Stimulated activated CD8-positive, alpha-beta memory T cell treated with anti-CD3 and anti-CD28 coated beads, Interleukin-7, amount 100 ng/mL, for 24 hours (primary cell): Measurements from ENCODE around the gene DCAF4L1.

Experiments used
- DNase-seq: peaks from one replicate; pipeline ENCODE4 v3.0.0-alpha.2; 2020; ENCODE audit warnings: low read depth

Gene DCAF4L1

GRCh38 chr4:41981456-41981855, at the start of gene DCAF4L1:
DCAF4L1 (plus strand) TSS chr4:41981756; CDS start chr4:41981793, 37 bp downstream.
- DNase-seq, result no peak

GRCh38 chr4:41932988-41933387, 48.6 kb upstream of the DCAF4L1 start:
- DNase-seq, result no peak

GRCh38 chr4:41933997-41934503, 47.5 kb upstream of the DCAF4L1 start:
- DNase-seq, result no peak

- DNase-seq, result no peak
These were observed 47.0 kb upstream of the DCAF4L1 start for GRCh38 chr4:41934514-41934900.

- DNase-seq, result peak; percentile 45
These were observed 46.5 kb upstream of the DCAF4L1 start, which contains the start of gene TMEM33 for GRCh38 chr4:41934901-41935651. TMEM33 (plus strand) TSS chr4:41935429; CDS start chr4:41935485, 56 bp downstream.

- peak; percentile 12 for DNase-seq
These were observed 45.9 kb upstream of the DCAF4L1 start for GRCh38 chr4:41935652-41936021.

- DNase-seq, result no peak
These were observed 42.4 kb upstream of the DCAF4L1 start for GRCh38 chr4:41939016-41939626.

- no peak for DNase-seq
These were observed 40.7 kb upstream of the DCAF4L1 start for GRCh38 chr4:41940834-41941233.

GRCh38 chr4:41943506-41943905, 38.0 kb upstream of the DCAF4L1 start:
- no peak for DNase-seq

- no peak for DNase-seq
These were observed 37.5 kb upstream of the DCAF4L1 start for GRCh38 chr4:41944089-41944488.

GRCh38 chr4:41949531-41949930, 32.0 kb upstream of the DCAF4L1 start:
- no peak for DNase-seq

- DNase-seq, result no peak
These were observed 23.9 kb upstream of the DCAF4L1 start for GRCh38 chr4:41957634-41958033.

GRCh38 chr4:41963105-41963504, 18.5 kb upstream of the DCAF4L1 start:
- DNase-seq, result no peak

- no peak for DNase-seq
These were observed 17.2 kb upstream of the DCAF4L1 start for GRCh38 chr4:41964401-41964800.

- DNase-seq, result no peak
These were observed 14.2 kb upstream of the DCAF4L1 start for GRCh38 chr4:41967392-41967791.

- DNase-seq, result no peak
These were observed 11.9 kb upstream of the DCAF4L1 start for GRCh38 chr4:41969671-41970070.

GRCh38 chr4:41975341-41975740, 6.2 kb upstream of the DCAF4L1 start:
- no peak for DNase-seq

- no peak for DNase-seq
These were observed 4.6 kb upstream of the DCAF4L1 start for GRCh38 chr4:41976775-41977516.

GRCh38 chr4:41977709-41978108, 3.8 kb upstream of the DCAF4L1 start:
- DNase-seq, result no peak

GRCh38 chr4:41982716-41983115, 1.2 kb downstream of the DCAF4L1 start:
- DNase-seq, result no peak

GRCh38 chr4:41985151-41985550, 3.6 kb downstream of the DCAF4L1 start:
- DNase-seq, result no peak

GRCh38 chr4:41989994-41990364, 8.4 kb downstream of the DCAF4L1 start:
- DNase-seq, result no peak
